8988T (cell line): ENCODE data around the gene PTPRM.

Experiments used
- DNase-seq: peaks from one replicate; pipeline ENCODE4 v3.0.0; 2011

The PTPRM gene

GRCh38 chr18:8307960-8308359, 740.8 kb downstream of the PTPRM start:
- no peak for DNase-seq

DNA sequence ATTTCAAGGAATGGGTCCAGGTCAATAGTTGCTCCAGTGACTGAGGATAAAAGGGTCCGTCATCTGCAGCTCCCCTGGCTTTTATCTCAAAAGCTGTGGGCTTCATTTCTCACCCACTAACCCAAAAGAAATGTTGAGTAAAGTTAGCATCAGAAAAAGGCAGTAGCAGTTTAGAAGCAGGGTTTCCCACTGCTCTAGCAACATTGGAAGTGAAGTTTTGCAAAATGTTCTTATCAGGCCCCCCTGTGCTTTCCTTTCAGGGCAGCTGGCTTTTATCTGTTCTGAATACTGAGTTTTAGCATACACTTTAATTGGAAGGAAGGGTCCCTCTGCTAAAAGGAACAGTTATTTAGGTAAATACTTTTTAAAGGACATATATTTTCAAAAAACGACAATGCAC, 745.9 kb downstream of the PTPRM start:
- DNase-seq, result no peak

DNA sequence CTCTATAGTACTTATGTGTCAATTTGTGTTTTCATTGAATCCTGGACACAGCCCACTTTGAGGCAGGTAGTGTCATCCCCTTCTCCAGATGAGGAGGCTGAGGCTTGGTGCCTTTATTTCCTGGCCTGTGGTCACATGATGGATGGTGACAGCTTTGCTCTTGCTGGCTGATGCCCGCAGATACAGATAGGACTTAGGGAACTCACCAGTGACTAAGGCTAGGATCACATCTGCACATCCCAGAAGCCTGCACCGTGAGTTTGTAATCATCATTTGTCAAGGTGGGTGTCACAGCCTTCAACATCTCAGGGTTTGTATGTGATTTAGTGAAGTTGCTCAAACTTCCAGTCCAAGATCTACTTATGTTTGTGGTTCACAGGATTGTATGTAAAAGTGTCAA, 747.0 kb downstream of the PTPRM start:
- no peak for DNase-seq

DNA sequence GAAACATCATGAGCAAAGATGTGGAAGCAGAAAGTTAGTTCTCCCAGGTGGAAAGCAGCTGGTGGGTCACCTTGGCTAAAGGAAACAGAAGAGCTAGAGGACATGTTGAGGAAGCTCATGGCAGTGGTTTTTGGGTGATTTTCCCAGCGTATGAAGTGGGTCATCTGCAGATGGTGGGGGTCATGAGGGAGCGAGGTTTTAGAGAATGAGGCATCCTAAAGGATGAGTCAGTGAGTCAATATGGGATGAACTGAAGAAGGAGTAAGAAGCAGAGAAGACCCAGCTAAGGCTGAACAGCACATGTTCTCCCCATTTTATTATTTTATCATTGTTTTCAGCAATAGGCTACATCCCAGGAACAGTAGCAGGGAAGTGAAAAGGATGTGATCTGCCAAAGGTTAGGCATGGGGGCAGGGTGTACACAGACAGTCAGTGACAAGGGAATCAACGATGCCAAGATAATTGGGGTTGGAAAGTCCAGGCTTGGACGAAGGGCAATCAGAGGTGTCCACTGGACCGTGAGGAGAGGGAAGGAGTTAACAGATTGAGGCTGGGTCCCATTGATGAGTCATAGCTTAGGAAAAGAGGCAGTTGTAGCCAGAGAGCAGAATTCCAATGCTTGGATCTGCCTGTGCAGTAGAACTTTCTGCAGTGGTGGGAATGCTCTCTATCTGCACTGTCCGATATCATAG, 752.8 kb downstream of the PTPRM start:
- DNase-seq, result no peak

DNA sequence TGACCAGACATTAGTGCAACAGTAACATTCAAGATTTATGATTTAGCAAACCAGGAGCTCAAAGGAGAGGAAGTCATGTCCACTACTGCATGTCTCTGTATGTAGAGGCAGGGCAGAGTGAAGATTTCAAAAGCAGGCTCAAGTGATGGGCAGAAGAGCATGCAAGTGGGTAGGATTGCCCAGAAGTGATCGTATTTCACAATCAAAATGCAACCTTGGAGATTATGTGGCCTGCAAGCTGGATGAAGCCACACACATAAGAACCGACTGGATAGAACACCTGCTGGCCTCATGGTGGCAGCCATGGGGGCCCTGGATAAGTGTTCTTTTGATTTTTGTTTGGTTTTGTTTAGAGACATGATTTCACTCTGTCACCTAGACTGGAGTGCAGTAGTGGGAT, 755.4 kb downstream of the PTPRM start:
- no peak for DNase-seq

- no peak for DNase-seq
These were observed 757.4 kb downstream of the PTPRM start for GRCh38 chr18:8324343-8325065.

- no peak for DNase-seq
These were observed 759.8 kb downstream of the PTPRM start for GRCh38 chr18:8326763-8327394.

GRCh38 chr18:8328126-8328525, 761.0 kb downstream of the PTPRM start:
- DNase-seq, result no peak

- DNase-seq, result no peak
These were observed 762.2 kb downstream of the PTPRM start for GRCh38 chr18:8329186-8329771.

DNA sequence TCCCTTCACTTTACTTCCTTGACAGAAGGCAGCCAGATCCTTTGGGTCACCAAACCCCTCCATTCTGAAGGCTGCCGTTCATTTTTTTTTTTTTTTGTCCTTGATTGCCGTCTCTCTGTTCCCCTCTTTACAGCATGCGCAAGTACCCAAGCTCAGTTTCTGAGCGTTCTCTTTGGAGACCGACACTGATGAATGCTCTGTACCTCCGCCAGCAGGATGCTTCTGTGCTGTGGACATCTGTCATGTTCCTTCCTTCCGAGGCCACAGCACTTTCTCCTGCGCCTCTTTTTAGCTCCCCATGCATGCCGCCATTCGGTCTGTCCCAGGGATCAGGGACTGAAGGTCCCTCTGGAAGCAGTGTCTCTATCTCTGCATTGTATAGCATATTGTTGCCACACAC, 763.5 kb downstream of the PTPRM start:
- no peak for DNase-seq

DNA sequence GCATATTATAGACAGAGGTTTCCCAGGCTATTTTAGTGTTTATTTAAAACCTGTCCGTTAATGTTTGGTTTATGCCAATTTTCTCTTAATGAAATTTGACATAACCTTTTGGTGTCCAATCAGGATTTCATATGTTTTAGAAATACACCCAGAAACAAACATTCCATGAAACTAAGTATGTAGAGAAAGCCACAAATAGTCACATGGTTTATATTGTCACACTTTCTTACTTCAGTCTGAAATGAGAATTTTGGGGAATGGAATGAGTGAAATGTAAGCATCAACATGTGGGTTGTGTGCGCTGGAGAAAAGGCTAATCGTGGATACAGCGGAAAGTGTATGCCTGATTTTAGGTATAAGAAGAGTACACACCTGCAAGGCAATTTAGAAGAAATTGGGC, 765.2 kb downstream of the PTPRM start:
- no peak for DNase-seq

DNA sequence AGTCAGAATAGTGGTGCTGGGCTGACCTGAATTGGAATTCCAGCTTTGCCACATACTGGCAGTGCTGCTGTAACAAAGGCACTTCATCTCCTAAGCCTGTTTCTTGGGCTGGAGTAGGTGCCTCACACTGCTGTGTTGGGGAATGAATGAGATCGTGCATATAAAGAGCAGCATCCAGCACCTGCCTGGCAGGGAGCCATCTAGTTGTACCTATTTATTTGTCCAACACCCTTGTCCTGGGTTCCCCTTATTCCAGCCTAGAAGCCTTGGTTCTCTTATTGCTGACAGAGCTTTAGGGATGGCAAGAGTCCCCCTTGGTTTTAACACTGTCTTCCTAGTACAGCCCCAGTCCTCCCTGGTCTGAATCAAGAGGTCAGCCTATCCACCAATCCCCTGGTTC, 766.8 kb downstream of the PTPRM start:
- no peak for DNase-seq

DNA sequence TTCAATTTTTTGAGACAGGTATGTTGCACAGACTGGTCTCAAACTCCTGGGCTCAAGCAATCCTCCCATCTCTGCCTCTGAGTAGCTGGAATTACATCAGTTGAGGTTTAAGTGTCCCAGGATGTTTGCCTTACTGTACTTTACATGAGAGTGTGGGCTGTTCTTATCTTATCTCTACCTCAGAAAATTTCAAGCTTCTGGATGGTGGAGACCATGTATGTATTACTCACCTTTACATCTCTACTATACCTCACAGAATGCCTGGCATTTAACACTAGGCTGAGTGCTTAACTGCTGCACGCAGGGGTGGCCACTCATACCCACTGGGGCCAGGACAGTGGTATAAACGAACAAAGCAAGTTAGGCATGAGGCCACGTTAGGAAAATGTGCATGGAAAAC, 770.1 kb downstream of the PTPRM start:
- DNase-seq, result no peak

- DNase-seq, result no peak
These were observed 772.1 kb downstream of the PTPRM start for GRCh38 chr18:8339210-8339609.

GRCh38 chr18:8339952-8340351, 772.8 kb downstream of the PTPRM start:
- no peak for DNase-seq

DNA sequence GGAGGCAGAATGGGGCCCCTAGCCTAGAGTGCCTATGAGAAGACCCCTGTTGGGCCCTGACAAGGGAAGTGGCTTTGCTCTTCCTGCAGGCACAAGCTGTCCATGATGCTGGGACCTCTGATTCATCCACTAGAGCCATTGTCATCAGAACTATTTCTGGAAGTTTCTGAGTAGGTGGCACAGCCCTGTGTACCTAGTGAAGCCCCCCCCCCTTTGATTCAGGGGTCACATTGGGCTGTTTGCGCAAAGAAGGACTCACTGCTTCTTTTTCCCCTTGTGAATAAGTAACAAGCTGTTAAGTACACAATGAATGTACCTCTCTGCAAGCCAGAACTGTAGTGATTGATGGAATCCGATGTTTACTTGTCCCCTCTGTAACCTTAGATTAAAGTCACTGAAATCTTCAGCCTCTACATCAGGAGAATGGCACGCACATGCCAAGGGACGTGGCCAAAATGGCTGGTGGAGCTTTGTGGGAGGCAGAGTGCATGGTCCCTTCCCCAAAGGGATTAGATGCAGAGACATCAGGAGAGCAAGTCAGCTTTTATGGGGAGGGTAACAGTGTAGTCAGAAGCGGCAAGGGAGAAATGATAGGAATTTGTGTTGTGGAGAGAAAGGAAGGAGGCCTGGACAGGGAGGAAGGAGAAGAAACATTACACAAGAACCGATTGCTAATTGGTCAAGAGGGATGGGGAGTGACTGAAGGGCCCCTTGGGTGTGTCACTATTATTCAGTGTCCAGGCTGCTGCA, 774.5 kb downstream of the PTPRM start:
- DNase-seq, result no peak

GRCh38 chr18:8348051-8348720, 781.1 kb downstream of the PTPRM start:
- no peak for DNase-seq

DNA sequence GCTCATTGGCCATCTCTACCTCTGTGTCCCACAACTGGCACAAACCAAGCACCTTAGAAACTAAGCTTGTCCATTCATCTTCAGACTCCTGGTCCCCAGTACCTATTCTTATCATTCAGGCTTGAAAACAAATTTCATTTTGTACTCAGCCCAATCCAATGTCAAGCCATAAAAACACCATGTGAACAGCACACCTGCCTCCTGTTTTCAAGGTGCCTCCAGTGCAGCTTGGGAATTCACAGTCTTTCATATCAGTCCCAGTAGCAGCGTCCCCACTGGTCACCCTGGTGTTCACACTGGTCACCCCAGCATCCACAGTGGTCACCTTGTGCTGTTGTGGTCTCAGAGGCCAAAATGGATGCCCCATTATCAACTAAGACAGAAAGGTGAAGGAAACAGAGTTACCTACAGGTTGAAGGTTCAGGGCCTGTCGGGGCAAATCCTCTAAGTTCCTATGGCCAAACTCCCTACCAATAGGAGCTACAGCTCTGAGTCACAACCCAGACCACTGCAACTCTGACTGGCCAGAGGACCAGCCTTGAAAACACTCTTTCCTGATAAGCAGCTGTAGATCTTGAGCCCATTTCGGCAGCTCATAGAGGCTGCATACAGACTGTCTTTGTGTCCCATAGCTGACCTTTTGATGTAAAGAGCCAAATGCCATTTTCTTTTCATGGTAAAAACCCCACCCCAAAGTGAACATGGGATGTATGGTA, 782.6 kb downstream of the PTPRM start:
- DNase-seq, result no peak

DNA sequence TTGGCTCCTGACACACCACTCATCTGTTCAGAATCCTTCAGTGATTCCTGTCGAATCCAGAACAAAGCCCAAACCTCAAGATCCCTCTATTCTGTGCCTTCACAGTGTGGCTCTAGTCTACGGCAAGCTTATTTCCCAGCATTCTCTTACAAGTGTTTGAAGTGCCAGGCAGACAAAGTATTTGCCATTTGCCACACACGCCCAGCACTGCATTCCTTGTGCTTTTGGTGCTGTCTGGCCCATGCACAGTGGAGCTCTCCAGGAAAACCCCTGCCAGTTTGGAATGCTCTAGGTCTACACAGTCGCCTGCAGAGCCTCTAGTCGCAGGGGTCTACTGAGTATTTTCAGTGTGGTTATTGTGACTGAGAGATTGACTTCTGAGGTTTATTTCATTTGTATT, 783.5 kb downstream of the PTPRM start:
- DNase-seq, result no peak

DNA sequence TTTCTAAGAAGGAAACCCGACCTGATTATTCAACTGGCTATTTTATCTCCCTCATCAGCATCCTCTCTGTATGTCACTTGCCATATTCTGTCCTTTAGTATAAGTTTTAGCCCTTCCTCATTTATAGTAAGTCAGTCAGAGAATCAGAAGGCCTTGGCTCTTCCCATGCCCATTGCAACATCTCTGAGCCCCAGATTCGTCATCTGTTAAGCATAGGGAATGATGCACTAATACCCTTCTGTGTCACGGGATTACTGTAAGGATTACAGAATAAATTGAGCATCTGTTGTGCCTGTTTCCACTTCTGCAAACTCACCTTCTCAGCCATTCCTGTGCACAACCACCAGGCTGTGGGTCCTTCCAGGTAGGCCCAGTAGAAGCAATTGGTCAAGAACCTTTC, 784.0 kb downstream of the PTPRM start:
- no peak for DNase-seq

GRCh38 chr18:8354304-8354703, 787.2 kb downstream of the PTPRM start:
- DNase-seq, result no peak

DNA sequence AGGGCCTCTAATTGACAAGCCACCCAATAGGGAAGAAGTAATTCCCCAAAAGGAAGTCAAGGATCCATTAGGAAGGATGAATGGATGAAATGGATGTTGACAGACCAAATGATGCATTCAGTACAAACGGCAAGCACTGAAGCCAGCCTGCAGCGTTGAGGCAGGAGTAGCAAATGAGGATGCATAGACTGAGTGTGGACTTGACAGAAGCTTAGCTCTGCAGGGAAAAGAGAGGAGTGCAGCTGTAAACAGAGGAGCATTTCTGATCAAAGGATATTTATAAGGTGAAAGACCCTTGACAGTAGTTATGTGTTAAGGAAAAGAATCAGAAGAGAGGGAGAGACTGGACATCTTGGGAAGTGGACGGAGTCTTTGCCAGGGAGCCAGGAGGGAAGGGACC, 788.9 kb downstream of the PTPRM start:
- no peak for DNase-seq
